Measurements from ENCODE around the gene CDK11A.
"Not testable (repeated sequence)": the region's sequence is repeated elsewhere in the genome, so short reads cannot be mapped to it uniquely, and the experiment has no call there.

The CDK11A gene

DNA sequence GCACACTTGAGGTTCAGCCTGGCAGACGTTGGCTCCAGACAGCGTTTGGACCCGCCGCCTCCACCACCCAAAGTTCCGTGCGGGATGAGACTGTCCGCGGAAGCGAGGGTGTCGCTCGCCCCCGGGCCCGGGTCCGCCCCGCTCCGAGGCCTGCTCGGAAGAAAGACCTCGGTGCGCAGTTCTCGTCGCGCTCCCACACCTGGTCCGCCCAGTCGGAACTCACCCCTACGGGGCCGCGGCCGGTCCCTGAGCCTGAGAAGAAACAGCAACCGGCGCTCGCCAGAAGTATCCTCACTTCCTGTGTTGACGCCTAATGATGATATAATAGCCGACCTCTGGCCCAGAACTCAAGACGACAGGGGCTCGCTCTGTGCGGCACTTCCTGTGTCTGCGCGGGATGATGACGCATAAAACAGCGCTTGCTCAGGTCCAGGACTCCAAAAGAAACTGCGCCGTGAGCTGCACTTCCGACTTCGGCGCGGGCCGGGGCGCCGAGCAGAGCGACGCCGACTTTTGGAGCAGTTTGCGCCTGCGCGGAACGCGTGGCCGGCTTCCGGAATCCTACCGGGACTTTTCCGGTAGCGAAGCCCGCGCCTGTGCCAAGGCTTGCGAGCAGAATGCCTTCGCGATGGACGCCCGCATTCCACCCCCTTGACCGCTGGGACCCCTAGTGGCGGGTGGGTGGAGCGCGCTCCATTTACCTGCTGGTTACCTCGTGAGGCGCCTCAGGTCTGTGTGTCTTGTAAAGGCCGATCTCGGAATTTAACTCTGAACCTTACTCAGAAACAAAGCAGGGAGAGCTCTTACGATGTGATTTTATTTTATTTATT is at the start of gene CDK11A:
CDK11A (minus strand) TSS at position 323 of the 830 bp plus-strand sequence. CDS start 1,539 bp downstream, outside the sequence.
- not testable (repeated sequence) for FAIRE-seq

DNA sequence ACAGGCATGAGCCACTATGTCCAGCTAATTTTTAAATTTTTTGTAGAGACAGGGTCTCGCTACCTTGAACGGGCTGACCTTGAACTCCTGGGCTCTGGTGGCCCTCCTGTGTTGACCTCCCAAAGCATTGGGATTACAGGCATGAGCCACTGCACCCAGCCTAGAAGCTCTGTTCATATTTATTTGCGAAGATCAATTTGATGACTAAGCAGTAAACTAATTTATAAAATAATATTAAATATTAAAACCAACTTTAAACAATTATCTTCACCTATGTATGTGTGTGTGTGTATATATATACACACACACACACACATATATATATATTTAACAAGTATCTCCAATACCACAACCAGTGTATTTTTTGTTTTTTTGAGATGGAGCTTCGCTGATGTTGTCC is 49.7 kb upstream of the CDK11A start:
- FAIRE-seq, result no peak

DNA sequence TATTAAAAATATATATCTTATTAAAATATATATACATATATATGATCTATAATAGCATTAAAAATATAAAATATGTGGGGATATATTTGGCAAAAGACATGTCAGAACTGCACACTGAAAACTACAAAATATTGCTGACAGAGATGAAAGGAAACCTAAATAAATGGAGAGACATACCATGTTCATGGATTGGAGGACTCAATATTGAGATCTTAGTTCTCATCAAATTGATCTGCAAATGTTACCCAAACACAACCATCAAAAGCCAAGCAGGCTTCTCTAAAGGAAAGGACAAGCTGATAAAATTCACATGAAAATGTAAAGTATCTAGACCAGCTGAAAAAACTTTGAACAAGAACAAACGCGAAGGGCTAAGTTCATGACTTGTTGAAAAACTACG is 46.9 kb upstream of the CDK11A start:
- no peak for FAIRE-seq

DNA sequence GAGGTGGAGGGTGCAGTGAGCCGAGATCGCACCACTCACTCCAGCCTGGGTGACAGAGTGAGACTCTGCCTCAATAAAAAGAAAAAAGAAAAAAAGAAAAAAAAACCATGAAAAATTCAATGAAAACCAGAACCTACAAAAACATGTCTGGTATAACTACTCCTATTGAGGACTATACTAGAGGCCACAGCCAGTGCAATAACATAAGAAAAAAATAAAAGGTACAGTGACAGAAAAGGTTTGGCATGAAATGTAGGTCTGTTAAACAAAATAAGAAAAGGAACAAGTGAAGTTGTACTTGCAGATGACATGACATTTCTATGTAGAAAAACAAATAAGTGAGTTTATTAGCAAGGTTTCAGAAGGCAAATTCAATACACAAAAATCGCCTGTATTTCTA is 45.9 kb upstream of the CDK11A start:
- no peak for FAIRE-seq

DNA sequence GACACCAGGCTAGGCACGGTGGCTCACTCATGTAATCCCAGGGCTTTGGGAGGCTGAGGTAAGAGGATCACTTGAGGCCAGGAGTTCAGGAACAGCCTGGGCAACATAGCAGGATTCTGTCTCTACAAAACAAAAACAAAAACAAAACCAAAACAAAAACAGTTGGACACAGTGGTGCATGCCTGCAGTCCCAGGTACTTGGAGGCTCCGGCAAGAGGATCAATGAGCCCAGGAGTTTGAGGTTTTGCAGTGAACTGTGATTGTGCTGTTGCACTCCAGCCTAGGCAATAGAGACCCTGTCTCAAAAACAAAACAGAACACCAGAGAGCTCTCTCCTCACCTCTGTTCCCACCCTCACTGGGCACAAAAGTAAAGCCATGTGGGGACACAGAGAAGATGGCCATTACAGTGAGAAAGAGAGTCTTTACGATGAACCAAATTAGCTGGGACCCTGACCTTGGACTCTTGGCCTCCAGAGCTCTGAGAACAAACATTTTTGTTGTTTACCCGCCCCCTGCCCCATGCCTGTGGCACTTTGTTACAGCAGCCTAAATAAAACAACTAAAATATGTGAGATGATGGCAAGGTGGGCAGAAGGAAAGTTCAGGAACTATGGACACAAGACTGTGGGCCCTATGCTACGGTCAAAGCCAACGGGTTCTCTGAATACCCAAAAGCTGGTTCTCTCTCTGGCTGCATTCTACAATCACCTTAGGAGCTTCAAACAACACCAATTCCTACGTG is 44.3 kb upstream of the CDK11A start:
- no peak for FAIRE-seq

DNA sequence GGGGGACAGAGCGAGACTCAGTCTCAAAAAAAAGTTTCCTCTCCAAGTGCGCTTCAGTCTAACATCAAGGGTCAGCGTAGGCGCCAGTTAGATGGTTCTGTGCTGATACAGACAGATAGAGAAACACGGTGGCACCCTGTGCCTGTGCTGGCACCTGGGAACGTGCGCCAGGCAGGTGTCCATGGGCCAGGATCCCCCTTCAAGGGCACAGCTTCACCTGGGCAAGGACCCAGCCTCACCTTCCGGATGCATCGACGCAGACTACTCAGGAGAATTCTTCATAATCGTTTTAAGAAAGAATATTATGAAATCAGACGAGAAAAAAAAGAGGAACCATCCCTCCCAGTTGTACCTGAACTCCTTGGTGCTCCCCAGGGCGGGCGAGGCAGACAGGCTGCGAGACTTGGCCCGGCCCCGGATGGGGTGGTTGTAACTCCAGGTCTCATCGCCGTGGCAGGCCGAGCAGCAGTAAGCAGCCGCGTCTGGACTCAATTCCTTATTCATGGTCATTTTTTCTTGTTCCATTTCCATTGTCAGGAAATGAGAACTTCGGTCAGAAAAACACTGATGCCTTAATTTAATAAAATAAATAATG is 40.8 kb upstream of the CDK11A start:
- no peak for FAIRE-seq

DNA sequence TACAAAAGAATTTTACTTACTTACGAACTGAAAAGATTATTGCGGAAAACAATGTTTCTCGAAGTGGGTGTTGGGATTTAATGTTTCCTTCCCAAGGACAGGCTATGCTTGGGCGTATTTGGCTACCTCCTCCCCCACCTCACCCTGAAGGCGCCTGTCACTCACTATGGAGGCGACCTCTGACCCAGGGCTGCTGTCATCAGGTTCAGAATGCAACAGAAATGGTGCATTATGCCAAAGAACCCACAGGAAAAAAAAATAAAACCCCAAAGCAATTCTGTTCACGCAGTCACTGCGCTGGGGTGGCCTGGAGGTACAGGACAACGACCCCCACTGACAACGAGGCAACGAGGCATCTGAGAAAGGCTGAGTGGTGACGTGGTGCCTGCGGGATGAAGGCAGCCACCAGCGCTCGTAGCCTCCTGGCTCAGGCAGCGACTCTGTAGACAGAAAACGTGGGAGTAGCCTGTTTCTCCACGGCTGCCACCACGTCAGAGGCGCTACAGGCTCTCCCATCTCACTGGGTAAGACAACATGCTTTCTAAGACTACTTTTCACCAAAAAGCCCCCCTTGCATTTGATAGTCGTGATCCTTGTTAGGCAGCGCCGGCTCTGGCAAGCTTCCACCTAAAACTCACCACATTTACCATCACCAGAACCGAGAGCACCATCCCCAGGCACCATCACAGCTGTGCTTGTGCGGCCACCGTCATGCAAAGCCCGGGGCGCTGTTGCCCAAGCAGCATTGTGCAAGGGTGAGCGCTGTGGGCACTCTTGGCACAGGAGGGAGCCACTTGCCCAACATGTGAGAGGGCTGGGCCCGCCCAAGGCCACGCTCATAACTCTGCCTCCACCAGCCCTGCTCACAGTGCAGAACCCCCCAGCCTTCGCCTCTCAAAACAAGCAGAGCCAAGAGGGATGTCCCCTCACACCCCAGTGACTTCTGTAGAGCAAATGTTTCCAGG is 39.8 kb upstream of the CDK11A start:
- FAIRE-seq, result no peak

DNA sequence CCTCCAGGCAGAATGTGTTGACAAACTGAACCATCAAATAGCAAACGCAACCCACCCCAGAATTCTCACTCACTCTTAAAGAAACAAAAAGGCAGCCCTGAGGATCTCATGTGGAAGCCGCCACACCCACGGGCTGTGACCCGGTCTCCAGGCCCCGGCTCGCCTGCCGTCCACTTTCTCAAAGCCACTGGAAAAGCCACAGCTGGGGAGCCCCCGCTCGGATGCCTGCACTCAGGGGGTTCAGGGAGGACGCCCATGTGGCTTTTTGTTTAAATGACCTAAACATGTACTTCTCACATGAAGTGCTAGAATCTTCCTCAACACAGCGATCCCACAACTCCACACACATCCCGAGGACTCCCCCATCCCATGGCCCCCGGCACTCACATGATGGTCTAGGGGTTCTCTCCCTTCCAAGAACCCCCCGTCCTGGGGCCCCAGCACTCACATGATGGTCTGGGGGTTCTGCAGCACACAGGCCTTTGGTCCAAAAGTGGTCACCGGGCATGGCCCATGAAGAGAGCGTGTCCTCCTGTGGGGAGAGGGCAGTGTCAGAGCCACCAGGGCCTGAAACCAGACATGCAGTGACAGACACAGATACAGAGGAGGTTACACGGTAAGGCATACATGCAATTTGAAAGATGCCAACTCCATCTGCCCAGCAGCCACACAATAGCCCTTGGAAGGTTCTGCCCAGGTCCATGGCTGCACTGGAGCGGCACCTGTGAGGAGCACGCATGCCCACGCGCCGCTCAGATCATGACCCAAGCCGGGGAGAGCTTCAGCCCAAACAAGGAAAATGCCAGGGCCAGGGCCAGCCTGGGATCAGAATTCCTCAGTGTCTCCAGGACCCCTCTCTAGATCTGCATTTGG is 37.6 kb upstream of the CDK11A start:
- no peak for FAIRE-seq

DNA sequence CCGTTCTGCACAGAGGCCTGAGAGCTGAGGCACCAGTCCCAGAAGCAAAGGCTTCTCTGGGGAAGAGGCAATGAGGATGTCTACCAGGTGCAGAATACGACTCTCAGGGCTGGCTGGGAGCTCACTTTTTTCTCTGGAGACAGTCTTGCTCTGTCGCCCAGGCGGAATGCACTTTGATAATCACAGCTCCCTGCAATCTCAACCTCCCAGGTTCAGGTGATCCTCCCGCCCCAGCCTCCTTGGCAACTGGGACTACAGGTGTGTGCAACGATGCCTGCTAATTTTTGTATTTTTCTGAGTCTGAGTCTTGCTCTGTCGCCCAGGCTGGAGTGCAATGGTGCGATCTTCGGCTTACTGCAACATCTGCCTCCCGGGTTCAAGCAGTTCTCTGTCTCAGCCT is 36.6 kb upstream of the CDK11A start:
- FAIRE-seq, result no peak

DNA sequence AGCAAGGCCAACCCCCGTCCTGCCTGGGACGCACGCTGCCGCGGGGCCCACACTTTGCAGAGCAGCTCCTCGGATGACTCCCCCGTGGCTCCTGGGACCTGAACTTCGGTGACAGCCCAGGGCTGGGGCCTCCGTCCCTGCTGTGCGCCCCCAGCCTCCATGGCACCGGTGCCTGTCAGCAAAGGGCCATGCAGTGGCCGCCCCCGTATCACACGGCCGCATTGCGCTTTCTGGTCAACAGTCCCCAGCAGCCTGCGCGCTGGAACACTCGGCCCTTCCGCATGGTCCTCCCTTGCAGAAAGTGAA is 36.1 kb upstream of the CDK11A start:
- no peak for FAIRE-seq

DNA sequence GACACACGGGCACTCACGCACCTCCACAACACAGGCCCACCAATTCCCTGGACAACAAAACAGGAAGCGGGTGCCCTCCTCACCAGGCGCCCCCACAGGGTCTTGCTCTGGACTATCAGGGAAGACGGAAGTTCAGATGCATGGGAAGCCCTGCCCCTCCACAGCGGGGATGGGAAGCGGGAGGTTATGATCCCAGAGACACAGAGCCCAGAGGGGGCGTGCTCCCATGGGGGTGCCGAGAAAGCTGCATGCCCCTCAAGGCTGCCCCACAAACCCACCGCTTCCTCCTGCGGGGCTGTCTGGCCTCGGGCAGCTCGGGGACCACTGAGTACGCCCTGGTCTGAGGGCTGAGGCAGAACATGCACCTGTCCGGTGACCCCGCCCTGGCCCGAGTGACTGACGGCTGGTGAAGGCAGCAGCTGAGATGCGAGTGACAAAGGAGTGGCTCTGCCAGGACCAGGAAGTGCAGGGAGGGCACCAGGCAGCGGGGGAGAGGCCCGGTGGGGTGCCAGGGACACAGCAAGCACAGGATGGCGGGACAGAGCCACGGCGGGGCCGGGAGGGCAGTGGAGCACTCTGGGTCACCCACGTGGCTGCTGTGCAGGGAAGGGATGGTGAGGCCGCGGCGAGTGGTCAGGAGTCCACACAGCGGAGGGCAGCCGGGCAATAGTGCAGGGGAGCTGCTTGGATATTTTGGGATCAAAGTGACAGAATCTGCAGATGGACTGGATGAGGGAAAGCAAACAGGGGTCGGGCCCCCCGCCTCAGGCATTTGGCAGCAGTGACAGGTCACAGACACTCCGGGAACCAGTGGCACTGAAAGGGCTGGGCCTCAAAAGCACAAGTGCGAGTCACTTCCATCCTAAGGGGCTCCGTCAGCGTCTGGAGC is 35.5 kb upstream of the CDK11A start:
- no peak for FAIRE-seq

DNA sequence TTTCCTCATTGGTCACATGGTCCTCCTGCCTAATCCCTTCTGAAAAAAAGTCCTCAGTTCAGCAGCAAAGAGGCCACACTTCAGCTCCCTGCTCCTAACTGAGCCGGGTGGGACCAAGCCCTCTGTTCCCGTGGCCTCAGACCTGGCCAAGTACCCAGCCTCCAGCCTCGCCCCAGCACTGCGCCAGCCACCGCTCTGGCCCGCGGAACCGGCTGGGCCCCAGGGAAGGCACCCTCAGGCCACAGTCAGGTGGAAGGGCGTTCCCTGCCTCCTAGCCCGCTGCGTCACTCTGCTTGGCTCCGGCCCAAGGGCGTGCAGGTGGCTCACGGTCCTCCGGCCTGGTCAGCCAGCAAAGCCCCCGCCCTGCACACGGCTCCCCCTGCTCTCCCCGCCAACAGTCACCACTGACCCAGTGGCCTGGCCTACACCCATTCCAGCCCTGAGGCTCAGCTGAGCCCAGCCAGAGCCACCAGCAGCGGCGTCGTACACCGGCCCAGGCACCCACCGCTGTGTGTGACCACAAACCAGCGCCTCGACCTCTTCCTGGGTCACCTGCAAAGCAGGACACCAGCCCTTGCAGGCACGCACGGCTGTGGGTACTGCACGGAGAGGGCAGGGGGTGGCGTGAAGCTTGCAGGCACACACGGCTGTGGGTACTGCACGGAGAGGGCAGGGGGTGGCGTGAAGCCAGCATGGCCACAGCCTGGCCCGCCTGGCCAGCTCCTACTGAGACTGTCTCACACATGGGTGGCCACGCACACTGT is 34.7 kb upstream of the CDK11A start:
- no peak for FAIRE-seq

DNA sequence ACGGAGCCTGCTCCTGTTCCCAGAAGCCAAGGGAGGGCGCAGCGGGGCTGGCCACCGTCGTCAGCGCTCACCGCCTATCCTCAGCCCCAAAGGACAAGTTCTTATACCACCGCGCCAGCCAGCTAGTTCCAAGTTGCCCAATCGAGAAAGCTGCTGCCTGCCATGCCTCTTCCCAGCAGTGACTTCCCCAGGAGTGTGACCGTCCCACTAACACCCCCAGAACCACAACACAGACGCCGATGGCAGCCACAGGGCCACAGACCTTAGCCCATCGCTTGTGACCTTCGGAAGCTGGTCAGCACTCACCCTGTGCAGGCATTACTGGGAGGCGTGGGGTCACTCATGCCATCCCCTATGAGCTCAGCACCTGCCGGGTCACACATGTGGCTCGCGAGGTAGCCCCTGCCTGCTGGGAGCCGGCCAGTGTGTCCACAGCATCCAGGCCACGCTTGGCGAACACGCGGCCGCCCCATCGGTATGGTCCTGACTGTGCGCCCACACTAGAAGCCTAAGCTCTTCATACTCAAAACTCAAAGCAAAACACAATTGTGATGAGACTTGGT is 34.0 kb upstream of the CDK11A start:
- FAIRE-seq, result no peak

DNA sequence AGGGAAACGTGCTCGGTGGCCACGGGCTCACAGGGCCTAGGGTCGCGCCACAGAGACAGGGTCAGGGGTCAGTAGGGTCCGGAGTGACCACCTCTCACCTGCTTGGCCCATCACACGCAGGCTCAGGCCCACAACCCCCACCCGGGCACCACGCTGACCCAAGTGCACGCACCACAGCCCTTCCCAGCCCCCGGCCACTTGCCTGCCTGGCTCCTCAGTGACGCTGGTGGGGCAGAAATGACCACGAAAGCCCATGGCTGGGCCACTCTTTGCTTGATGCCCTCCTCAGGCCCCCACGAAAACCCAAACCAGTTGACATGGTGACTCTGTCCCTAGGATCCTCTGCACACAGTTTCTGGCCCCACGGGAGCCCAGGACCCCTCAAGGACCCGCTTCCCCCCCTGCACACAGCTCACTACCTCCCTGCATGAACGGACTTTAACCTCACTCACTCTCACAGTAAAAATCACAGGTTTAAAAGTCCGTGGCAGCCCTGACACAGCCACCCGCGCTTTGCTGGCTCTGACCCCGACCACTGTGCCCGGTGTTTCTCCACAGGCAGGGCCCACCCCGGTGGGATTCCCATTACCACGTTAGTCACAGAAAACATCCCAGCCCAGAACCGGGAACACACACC is 33.4 kb upstream of the CDK11A start:
- FAIRE-seq, result no peak

DNA sequence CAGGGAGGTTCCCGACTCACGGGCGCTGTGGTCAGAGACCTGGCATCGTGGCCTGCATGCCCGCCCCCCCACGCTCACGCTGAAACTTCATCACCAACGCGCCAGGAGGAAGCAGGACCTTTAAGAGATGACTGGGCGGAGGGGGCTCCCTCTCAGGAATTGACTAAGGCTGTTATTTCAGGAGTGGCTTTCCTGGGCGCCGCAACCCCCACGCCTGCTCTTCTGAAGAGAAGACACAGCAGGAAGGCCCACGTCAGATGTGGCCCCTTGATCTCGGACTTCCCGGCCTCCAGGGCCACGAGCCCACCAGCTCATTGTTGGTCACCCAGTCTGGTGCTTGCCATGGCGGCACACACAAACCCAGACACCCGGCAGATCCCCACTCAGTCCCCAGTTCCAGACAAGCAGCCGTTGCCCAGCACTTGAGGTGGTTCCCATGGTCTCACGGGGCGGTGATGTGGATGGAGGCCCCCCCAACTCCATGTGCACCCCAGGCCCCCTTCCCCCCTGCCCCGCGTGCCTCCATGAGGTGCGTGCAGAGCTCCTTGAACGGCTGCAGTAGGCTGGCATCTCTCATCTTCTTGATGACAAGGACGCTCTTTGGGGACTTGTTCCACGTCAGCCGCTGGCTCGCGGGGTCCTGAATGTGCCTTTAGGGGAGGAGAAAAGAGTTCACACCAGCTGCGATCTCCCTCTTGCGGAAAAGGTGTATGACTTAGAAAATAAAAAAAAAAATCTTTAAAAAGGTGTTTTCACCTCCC is 32.7 kb upstream of the CDK11A start:
- FAIRE-seq, result no peak

DNA sequence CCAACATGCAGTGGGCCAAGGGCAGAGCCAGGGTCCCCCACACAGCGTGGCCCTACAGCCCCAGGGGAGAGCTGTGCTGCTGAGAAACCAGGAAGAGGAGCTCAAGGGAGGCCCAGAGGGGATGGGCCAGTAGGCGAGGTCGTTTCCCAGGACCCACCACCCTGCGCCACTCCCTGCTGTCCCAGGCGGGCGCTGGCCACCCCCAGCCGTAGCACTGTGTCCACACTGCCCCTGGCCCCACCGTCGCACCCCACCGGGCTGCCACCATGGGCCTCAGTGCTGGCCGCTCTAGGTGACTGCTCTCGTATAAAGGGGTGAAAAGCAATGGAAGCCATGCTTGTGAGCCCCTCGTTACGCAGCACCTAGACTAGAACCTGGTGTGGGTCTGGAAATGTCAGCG is 31.7 kb upstream of the CDK11A start:
- FAIRE-seq, result no peak

DNA sequence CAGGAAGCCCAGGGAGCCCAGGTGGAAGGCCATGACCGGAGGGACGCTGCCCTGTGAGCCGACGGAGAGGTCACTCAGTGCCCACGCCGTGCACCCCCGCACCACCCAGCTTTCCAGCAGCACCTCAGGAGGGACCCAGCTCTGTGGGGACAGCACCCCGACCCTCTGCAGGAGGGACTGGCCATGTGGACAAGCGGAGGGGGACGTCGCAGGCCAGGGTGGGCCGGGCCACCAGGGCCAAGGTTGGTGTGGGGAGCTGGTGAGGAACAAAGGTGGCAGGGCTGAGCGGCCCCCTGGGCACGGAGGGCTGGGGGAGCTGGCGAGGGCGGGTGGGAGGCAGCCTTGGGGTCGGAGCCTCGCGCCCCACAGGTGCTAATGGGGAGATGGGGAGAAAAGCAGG is 31.3 kb upstream of the CDK11A start:
- no peak for FAIRE-seq

DNA sequence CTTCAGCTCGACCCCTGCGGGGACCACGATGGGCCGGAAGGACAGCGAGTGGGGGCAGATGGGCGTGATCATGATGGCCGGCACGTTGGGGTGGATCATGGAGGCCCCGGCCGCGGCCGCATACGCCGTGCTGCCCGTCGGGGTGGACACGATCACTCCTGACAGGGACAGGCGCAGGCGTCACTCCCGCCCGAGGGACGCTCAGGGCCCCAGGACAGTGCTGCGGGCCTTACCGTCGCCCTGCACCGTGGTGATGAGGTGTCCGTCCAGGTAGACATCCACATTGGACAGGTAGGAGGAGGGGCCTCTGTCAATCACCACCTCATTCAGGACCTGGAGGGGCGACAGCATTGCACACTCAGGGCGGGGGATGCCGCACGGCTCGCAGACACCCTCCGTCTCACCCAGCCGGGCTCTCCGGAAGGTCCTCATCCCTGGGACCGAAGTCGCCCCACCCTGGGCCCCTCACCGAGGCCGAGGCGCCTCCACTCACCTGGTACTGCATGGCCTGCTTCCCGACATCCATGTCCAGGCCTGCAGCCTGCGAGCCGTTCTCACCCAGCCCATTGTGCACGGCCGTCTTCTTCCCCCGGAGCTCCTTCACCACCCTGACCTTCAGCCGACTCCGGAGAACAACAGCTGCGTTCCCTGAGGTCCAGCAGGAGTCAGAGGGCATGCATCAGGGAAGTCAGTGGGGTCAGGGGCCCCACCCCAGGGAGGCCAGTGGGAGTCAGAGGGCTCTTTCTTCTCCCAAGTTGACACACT is 30.1 kb upstream of the CDK11A start:
- no peak for FAIRE-seq

Measured in islet of Langerhans (tissue), 1 donor.